Endothelial cell of umbilical vein (primary cell): ENCODE measurements around the gene CYSLTR1. TPM values are rescaled to one million over a fixed set of nuclear protein-coding genes. Genes with fewer than 3 reads are reported as not detected.

Source experiments
- BruUV-seq: library from RNA; stranded (reverse); fragments of 400-500 nt; replicated peaks from 2 replicates; lab custom pipeline; 2021; lab: Mats Ljungman, UMichigan
- CTCF ChIA-PET: fragments of 300-600, 350-600 bp; sonication (Branson Sonifier 250); formaldehyde crosslinking; loops from one replicate; lab custom pipeline; 2021; ENCODE audit warnings: antibody characterized with exemption, inconsistent platforms; lab: Charles Lee
- POLR2A ChIA-PET: fragments of 300-600, 350-600 bp; sonication (Branson Sonifier 250); formaldehyde crosslinking; loops from one replicate; lab custom pipeline; 2021; ENCODE audit warnings: antibody characterized with exemption, inconsistent platforms; lab: Charles Lee
- DNase-seq: peaks from one replicate; pipeline ENCODE4 v3.0.0-alpha.2; 2011; ENCODE audit warnings: low read depth, low spot score
- FAIRE-seq: peaks from 2 replicates; lab custom pipeline; 2011; peaks lifted over from hg19 to GRCh38; lab: Jason Lieb, UNC
- H2AFZ ChIP-seq: 2 replicates; pipeline ENCODE4 v1.6.0; 2012; ENCODE audit warnings: low read depth, low read length, control low read depth, inconsistent platforms
- H3K27ac ChIP-seq: 2 replicates; pipeline ENCODE4 v1.5.1; 2011; ENCODE audit warnings: low read depth, mild to moderate bottlenecking, control low read depth, low read length, moderate library complexity; ENCODE audit not compliant: insufficient read depth
- H3K27me3 ChIP-seq, 2 experiments: 2 replicates each; pipeline versions ENCODE4 v1.6.0 to v1.6.1; 2011; ENCODE audit warnings: low read length in 2 of 2, mixed read lengths in 1 of 2; ENCODE audit not compliant: control insufficient read depth in 2 of 2, insufficient read depth in 2 of 2
- H3K36me3 ChIP-seq, 2 experiments: 2 replicates in 1 of 2; 3 replicates in 1 of 2; pipeline ENCODE4 v1.5.1; 2011; ENCODE audit warnings: low read length in 2 of 2, mild to moderate bottlenecking in 1 of 2, moderate library complexity in 1 of 2; ENCODE audit not compliant: control insufficient read depth in 2 of 2, insufficient read depth in 2 of 2; ENCODE audit errors: extremely low read depth in 1 of 2
- H3K4me1 ChIP-seq: 3 replicates; pipeline ENCODE4 v1.5.1; 2011; ENCODE audit warnings: mild to moderate bottlenecking, low read length; ENCODE audit not compliant: control insufficient read depth, insufficient read depth; ENCODE audit errors: extremely low read depth
- H3K4me2 ChIP-seq: 2 replicates; pipeline ENCODE4 v1.6.1; 2011; ENCODE audit warnings: low read length, control low read depth, mixed read lengths; ENCODE audit not compliant: insufficient read depth
- H3K4me3 ChIP-seq, 3 experiments: fragments of 200-600 bp in 1 of 3; sonication (generic), shearing (Covaris generic) in 1 of 3; replicated peaks in 1 of 3; 2 replicates each; pipeline ENCODE4 v1.5.1; 2011 to 2016; ENCODE audit warnings: control low read depth in 3 of 3, low read length in 3 of 3, mild to moderate bottlenecking in 2 of 3, inconsistent platforms in 1 of 3, low read depth in 1 of 3, moderate library complexity in 1 of 3; ENCODE audit not compliant: insufficient read depth in 1 of 3
- H3K79me2 ChIP-seq: 2 replicates; pipeline ENCODE4 v1.6.0; 2012; ENCODE audit warnings: low read length, inconsistent platforms; ENCODE audit not compliant: control insufficient read depth, insufficient read depth
- H3K9ac ChIP-seq: replicated peaks from 2 replicates; pipeline ENCODE3; 2011; ENCODE audit warnings: low read length, control low read depth; ENCODE audit not compliant: insufficient read depth; ENCODE audit errors: extremely low read depth
- H3K9me1 ChIP-seq: replicated peaks from 3 replicates; pipeline ENCODE4 v1.6.0; 2011; ENCODE audit warnings: mild to moderate bottlenecking, low read length; ENCODE audit not compliant: control insufficient read depth, insufficient read depth; ENCODE audit errors: extremely low read depth
- H3K9me3 ChIP-seq: replicated peaks from 2 replicates; pipeline ENCODE4 v1.5.1; 2012; ENCODE audit warnings: low read length, inconsistent platforms; ENCODE audit not compliant: control insufficient read depth, insufficient read depth
- H4K20me1 ChIP-seq: replicated peaks from 2 replicates; pipeline ENCODE3; 2011; ENCODE audit warnings: mild to moderate bottlenecking, low read length; ENCODE audit not compliant: control insufficient read depth, insufficient read depth; ENCODE audit errors: extremely low read depth
- EZH2 ChIP-seq: IDR thresholded peaks from 2 replicates; pipeline ENCODE4 v1.6.1; 2012; ENCODE audit warnings: borderline replicate concordance, low read depth, mild to moderate bottlenecking, moderate library complexity, low read length, inconsistent platforms; ENCODE audit not compliant: severe bottlenecking
- FOS ChIP-seq: IDR thresholded peaks from 2 replicates; pipeline ENCODE4 v1.6.1; 2011; ENCODE audit warnings: mild to moderate bottlenecking, low read length, moderate library complexity, borderline replicate concordance; ENCODE audit not compliant: insufficient read depth
- GATA2 ChIP-seq: IDR thresholded peaks from 2 replicates; pipeline ENCODE4 v1.7.0; 2011; ENCODE audit warnings: low read depth, mild to moderate bottlenecking, moderate library complexity, mixed read lengths, low read length; ENCODE audit not compliant: insufficient read length, insufficient read depth
- JUN ChIP-seq: IDR thresholded peaks from 2 replicates; pipeline ENCODE4 v1.6.1; 2011; ENCODE audit warnings: borderline replicate concordance, low read depth; ENCODE audit not compliant: insufficient read length, insufficient read depth
- MYC ChIP-seq: IDR thresholded peaks from one replicate; pipeline ENCODE4 v1.6.1; 2011; ENCODE audit warnings: mild to moderate bottlenecking, low read depth, low read length
- POLR2A ChIP-seq: IDR thresholded peaks from 2 replicates; pipeline ENCODE4 v1.6.1; 2012; ENCODE audit warnings: low read depth, mild to moderate bottlenecking, control low read depth, low read length
- POLR2AphosphoS5 ChIP-seq: IDR thresholded peaks from 2 replicates; pipeline ENCODE4 v1.6.1; 2012; ENCODE audit warnings: low read depth, mild to moderate bottlenecking, control low read depth, low read length, moderate library complexity; ENCODE audit not compliant: insufficient read depth
- dilution Hi-C: fragments of 300-500 bp; cut with MboI; formaldehyde crosslinking; loops from one replicate; pipeline ENCODE4 v1.15.0; 2019; ENCODE audit warnings: low sequenced_read_pairs; ENCODE audit not compliant: extremely low pct_ligation_motif_present
- intact Hi-C: fragments of 100-400 bp; cut with micrococcal nuclease; formaldehyde crosslinking; loops from one replicate; pipeline ENCODE4 v1.10.0; 2022
- polyA plus RNA-seq, 4 experiments: library from polyadenylated mRNA; depleted of rRNA in 3 of 4; stranded (reverse) in 3 of 4; unstranded in 1 of 4; fragments of >200 nt; gene quantifications; 2 replicates each; pipeline versions ENCODE4 v1.2.1 to v1.2.3, GENCODE V29; 2011 to 2012; ENCODE audit warnings: missing spikeins in 1 of 4
- total RNA-seq: library from RNA; stranded (reverse); gene quantifications from 2 replicates; pipeline ENCODE4 v1.2.3, GENCODE V29; 2021
- TF ChIP-seq, protein P1 (sequence below): IDR thresholded peaks from 2 replicates; pipeline ENCODE4 v1.6.1; 2011; ENCODE audit not compliant: insufficient read depth, insufficient read length
- TF ChIP-seq, protein P2 (sequence below), 2 donors: IDR thresholded peaks; 1 replicate in 1 of 2; 2 replicates in 1 of 2; pipeline ENCODE4 v1.5.1; 2011; ENCODE audit warnings: low read length in 2 of 2, mild to moderate bottlenecking in 2 of 2, moderate library complexity in 2 of 2, control low read depth in 1 of 2, inconsistent platforms in 1 of 2, low read depth in 1 of 2; ENCODE audit not compliant: insufficient read depth in 1 of 2; ENCODE audit errors: extremely low read depth in 1 of 2

CYSLTR1 gene
- total and polyA plus RNA-seq, 2 donors (not counting 3 experiments of a cell fraction or from before 2014, with no cell fraction given), result not detected

DNA sequence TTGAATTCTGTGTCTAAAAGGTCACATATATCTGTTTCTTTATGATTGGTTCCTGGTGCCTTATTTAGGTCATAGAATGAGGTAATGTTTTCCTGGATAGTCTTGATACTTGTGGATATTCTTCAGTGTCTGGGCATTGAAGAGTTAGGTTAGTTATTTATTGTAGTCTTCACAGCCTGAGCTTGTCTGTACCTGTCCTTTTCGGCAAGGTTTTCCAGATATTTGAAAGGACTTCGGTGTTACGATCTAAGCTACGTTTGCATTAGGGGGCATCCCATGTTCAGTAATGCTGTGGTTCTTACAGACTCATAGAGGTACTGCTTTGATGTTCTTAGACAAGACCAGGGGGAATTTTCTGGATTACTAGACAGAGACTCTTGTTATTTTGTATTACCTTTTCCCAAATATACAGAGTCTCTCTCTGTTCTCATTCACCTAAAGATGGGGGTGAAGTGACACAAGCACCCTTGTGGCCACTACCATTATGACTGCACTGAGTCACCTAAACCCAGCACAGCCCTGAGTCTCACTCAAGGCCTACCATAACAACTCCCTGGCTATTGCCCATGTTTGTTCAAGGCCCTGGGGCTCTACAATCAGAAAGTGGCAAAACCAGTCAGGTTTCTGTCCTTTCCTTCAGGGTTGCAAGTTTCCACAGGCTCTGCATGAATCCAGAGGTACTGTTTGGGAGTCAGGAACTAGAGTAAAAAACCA is 30.1 kb upstream of the CYSLTR1 start:
- dilution Hi-C loops (no loop called here), intact Hi-C loops (no loop called here)
- Histone ChIP-seq H3K9ac (no peak overlapping the region), H3K27ac (no peak overlapping the region), H3K4me2 (no peak overlapping the region), H3K79me2 (no peaks in the 10 kb centered on the region), H3K9me3 (no peaks in the 10 kb centered on the region), H3K9me1 (no peaks in the 10 kb centered on the region), H3K27me3 (no peaks in the 10 kb centered on the region), H4K20me1 (no peaks in the 10 kb centered on the region), H2AFZ (no peak overlapping the region), H3K36me3 (no peaks in the 10 kb centered on the region), H3K4me3 (no peak overlapping the region), H3K4me1 (no peaks in the 10 kb centered on the region)
- CTCF ChIA-PET, result no interaction called here
- FAIRE-seq, result no peak
- no peak for DNase-seq
- POLR2A ChIA-PET, result no interaction called here
- TF ChIP-seq POLR2AphosphoS5, result no peak
- TF ChIP-seq MYC, result no peak
- TF ChIP-seq EZH2, result no peak
- TF ChIP-seq GATA2, result no peak
- no TSS peak for BruUV-seq

DNA sequence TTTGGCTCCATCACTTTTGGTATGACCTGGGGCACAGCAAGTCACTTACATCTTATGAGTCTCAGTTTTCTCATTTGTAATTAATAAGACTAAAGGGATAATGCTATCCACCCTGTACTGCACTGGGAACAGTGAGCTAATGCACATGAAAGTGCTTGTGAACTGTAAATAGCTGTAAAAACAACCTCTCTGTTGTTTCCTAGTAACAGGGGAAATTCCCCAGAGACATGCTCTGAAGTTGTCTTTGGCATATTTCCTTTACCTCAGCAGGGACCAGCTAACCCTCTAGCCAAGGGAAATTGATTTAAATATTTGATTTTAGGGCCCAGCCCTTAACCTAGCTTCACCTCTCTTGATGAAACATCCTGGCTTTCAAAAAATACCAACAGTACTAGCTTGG is 6.1 kb upstream of the CYSLTR1 start:
- Histone ChIP-seq H3K27ac (no peak overlapping the region), H3K79me2 (no peaks in the 10 kb centered on the region), H3K36me3 (no peaks in the 10 kb centered on the region), H3K9me3 (no peaks in the 10 kb centered on the region), H3K4me2 (no peak overlapping the region), H4K20me1 (no peaks in the 10 kb centered on the region), H3K4me3 (no peak overlapping the region), H2AFZ (no peak overlapping the region), H3K9ac (no peak overlapping the region), H3K9me1 (no peaks in the 10 kb centered on the region), H3K4me1 (no peaks in the 10 kb centered on the region), H3K27me3 (no peaks in the 10 kb centered on the region)
- no TSS peak for BruUV-seq
- intact Hi-C loops, result no loop called here
- POLR2A ChIA-PET, result no interaction called here
- CTCF ChIA-PET, result no interaction called here
- TF ChIP-seq, protein P1, sequence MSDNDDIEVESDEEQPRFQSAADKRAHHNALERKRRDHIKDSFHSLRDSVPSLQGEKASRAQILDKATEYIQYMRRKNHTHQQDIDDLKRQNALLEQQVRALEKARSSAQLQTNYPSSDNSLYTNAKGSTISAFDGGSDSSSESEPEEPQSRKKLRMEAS, result no peak
- no peak for TF ChIP-seq POLR2AphosphoS5
- TF ChIP-seq GATA2, result no peak
- no peak for TF ChIP-seq EZH2
- TF ChIP-seq, protein P2, sequence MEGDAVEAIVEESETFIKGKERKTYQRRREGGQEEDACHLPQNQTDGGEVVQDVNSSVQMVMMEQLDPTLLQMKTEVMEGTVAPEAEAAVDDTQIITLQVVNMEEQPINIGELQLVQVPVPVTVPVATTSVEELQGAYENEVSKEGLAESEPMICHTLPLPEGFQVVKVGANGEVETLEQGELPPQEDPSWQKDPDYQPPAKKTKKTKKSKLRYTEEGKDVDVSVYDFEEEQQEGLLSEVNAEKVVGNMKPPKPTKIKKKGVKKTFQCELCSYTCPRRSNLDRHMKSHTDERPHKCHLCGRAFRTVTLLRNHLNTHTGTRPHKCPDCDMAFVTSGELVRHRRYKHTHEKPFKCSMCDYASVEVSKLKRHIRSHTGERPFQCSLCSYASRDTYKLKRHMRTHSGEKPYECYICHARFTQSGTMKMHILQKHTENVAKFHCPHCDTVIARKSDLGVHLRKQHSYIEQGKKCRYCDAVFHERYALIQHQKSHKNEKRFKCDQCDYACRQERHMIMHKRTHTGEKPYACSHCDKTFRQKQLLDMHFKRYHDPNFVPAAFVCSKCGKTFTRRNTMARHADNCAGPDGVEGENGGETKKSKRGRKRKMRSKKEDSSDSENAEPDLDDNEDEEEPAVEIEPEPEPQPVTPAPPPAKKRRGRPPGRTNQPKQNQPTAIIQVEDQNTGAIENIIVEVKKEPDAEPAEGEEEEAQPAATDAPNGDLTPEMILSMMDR (IDR thresholded peaks at IDR 0.05; ENCODE audit: extremely low read depth in 1 of 2, insufficient read depth in 1 of 2, low read depth in 1 of 2, low read length in 2 of 2), result no peak
- TF ChIP-seq JUN, result no peak
- TF ChIP-seq FOS, result no peak
- TF ChIP-seq MYC, result no peak
- no peak for TF ChIP-seq POLR2A
- dilution Hi-C loops, result no loop called here
- no peak for DNase-seq
- FAIRE-seq, result no peak
